Renal pelvis (tissue), 4 donors: ENCODE results near the gene ATXN7L1. TPM values are rescaled to one million over a fixed set of nuclear protein-coding genes. Genes with fewer than 3 reads are reported as not detected.
"Not testable (repeated sequence)": the region's sequence is repeated elsewhere in the genome, so short reads cannot be mapped to it uniquely, and the experiment has no call there.

Source experiments
- DNase-seq: peaks from one replicate; pipeline ENCODE4 v3.0.0-alpha.2; 2013
- polyA plus RNA-seq, 3 donors: library from polyadenylated mRNA; unstranded; fragments of 120-200 nt; gene quantifications; one replicate each; pipeline ENCODE4 v1.2.1, GENCODE V29; 2013; ENCODE audit not compliant: insufficient read length in 3 of 3

The ATXN7L1 gene
- polyA plus RNA-seq, 3 donors = 11.4 to 13.8 (median 13.1) TPM

GRCh38 chr7:105622106-105622731 lies 254.2 kb downstream of the ATXN7L1 start:
- no peak for DNase-seq

GRCh38 chr7:105621617-105622016 lies 254.8 kb downstream of the ATXN7L1 start:
- no peak for DNase-seq

GRCh38 chr7:105621176-105621575 lies 255.2 kb downstream of the ATXN7L1 start:
- no peak for DNase-seq

- DNase-seq = no peak
These were observed 256.8 kb downstream of the ATXN7L1 start for GRCh38 chr7:105619590-105619989.

DNA sequence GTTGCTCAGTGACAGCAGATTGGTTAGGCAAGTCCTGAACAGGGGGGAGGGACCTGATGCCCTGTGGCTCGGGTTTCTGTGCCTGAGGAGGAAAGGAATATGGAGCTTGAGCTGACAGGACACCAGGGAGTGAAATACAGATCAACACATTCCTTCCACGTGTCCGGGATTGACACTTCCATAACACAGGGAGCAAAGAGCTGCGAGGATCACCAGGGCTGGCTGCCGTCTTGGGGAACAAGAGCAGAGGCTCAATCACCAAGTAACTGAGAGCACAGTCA lies 258.4 kb downstream of the ATXN7L1 start:
- DNase-seq = peak; percentile 53

DNA sequence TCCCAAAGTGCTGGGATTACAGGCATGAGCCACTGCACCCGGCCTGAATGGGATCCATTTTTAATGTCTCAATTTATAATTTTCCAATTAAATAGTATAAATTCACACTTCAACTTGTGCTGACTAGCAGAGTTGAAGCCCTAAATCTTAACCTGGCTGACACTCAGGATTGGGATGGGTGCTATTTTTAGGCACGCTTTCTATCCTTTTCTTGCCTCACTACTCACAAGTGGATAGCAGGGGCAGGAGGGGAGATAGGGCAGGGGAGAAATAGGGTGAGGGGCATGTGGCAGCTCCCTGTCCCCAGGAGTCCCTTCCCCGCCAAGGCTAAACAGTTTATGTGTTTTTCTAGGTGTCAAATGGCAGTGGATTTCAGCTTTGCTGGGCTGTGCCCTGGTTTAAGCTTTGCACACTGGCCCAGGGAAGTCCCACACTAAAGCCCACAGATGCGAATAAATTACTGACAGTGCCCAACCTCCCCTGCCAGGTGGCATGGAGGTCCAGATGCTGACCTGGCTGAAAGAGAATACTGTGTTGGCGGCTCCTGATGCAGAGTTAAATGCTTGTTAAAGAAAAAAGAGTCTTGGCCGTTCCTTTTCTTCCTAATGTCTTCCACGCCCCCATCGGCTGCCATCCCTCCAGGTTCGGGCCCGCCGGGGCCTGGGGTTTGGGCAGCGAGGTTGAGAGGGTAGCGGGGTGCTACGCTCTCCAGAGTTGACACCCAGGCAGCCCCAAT lies 259.0 kb downstream of the ATXN7L1 start:
- DNase-seq = peak; percentile 65

- no peak for DNase-seq
These were observed 262.0 kb downstream of the ATXN7L1 start for GRCh38 chr7:105614341-105614840.

- no peak for DNase-seq
These were observed 262.6 kb downstream of the ATXN7L1 start for GRCh38 chr7:105613611-105614330.

DNA sequence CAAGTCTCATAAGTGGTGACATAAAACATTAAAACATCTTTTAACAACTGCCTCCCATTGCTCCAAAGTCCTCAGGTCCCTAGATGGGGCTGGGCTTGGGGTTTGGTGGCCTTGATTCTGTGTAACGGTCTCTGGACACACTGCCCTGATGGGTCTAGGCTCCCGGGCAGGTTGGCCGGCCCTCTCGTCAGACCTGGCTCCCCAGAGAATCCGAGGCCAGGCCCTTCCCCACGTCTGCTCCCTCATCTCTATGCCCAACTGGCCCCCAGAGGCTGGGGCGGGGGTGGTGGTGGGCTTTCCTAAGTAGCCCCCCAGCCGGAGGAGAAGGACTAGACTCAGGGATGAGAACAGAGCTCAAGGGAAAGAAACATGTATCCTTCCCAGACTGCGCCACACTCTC lies 263.6 kb downstream of the ATXN7L1 start:
- no peak for DNase-seq

- DNase-seq = no peak
These were observed 264.3 kb downstream of the ATXN7L1 start for GRCh38 chr7:105611856-105612775.

GRCh38 chr7:105610165-105610930 lies 266.1 kb downstream of the ATXN7L1 start:
- no peak for DNase-seq

DNA sequence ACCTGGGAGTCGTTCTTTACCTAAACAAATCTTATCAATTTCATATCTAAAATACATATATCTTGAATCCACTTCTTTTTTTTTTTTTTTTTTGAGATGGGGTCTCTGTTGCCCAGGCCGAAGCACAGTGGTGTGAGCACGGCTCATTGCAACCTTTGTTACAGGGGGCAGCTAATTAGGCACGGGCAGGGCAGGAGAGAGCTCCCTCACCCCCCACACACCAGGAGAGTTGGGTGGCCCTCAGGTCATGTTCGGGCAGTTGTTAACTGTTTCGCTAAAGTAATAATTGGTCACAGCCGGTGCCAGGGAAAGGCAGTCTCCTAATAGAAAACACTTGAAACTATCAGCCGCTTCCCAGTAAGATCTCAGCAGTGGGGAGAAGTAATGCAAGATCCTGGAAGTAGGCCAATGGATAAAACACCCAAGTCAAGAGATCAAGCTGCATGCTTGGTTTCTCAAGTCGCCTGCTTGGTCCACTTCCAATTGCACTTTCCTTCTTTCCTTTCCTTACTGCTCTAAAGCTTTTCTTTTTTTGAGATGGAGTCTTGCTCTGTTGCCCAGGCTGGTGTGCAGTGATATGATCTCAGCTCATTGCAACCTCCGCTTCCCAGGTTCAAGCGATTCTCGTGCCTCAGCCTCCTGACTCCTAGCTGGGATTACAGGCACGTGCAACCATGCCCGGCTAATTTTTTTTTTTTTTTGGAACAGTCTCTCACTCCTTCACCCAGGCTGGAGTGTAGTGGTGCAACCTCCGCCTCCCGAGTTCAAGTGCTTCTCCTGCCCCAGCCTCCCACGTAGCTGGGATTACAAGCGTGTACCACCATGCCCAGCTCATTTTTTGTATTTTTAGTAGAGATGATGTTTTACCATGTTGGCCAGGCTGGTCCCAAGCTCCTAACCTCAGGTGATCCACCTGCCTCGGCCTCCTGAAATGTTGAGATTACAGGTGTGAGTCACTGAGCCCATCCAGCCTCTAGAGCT lies 273.8 kb downstream of the ATXN7L1 start:
- no peak for DNase-seq

GRCh38 chr7:105600720-105601550 lies 275.5 kb downstream of the ATXN7L1 start:
- no peak for DNase-seq

GRCh38 chr7:105599551-105599950 lies 276.8 kb downstream of the ATXN7L1 start:
- DNase-seq = no peak

GRCh38 chr7:105599080-105599479 lies 277.3 kb downstream of the ATXN7L1 start:
- DNase-seq = not testable (repeated sequence)

DNA sequence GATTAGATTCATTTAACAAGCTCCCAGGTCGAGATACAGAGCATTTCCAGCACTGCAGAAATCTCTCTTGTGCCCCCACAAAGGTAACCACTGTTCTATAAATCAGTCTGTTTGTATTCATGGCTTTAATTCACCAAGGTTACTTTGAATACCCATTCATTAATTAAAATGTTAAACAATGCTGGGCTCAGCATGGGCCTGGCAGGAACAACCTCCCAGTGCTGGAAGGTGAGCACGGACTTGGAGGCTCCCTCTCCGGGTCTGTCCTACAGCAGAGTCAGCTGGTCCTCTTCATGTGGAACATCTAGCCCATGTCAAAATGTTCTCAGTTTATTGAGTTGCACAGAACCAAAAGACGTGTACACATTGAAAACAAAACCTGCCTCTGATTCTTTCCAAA lies 279.5 kb downstream of the ATXN7L1 start:
- no peak for DNase-seq

GRCh38 chr7:105594034-105594433 lies 282.4 kb downstream of the ATXN7L1 start:
- no peak for DNase-seq

DNA sequence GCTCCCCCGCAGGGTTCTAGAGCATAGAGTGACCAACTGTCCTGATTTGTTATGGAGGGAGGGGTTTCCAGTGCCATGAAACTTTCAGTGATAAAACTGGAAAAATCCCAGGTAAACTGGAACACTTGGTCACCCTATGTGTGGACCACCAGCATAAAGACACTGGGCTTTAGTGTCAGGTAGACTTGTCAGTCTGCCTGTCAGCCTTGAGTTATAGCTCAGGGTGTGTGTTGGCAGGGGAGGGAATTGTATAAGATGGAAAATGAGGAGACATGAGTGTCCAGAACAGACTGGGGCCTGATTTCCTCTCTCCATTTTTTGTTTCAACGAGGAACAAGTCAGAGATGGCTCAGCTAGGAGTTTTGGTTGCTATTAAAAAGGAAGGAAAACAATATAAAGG lies 284.9 kb downstream of the ATXN7L1 start:
- no peak for DNase-seq

DNA sequence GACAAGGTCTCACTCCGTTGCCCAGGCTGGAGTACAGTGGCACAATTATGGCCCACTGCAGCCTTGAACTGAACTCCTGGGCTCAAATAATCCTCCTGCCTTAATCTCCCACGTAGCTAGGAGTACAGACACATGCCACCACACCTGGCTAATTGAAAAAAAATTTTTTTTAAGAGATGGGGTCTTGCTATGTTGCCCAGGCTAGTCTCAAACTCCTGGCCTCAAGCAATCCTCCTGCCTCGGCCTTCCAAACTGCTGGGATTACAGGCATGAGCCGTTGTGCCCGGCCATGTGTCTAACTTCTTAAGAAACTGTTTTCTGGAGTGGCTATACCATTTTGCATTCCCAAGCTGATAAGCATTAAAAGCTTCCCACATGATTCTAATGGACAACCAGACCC lies 285.6 kb downstream of the ATXN7L1 start:
- DNase-seq = no peak
